Effector CD8-positive, alpha-beta T cell (primary cell): ENCODE results near the gene TCERG1L.
"Not testable (repeated sequence)": the region's sequence is repeated elsewhere in the genome, so short reads cannot be mapped to it uniquely, and the experiment has no call there.

Experiments used
- DNase-seq: peaks from one replicate; lab custom pipeline; 2025; lab: John Stamatoyannopoulos, UW

TCERG1L gene

GRCh38 chr10:131100418-131101410 is 210.8 kb downstream of the TCERG1L start:
- DNase-seq, result not testable (repeated sequence)

- no peak for DNase-seq
These were observed 212.3 kb downstream of the TCERG1L start for GRCh38 chr10:131099028-131099726.

GRCh38 chr10:131098416-131098952 is 213.0 kb downstream of the TCERG1L start:
- DNase-seq, result no peak

- no peak for DNase-seq
These were observed 215.5 kb downstream of the TCERG1L start for GRCh38 chr10:131096031-131096430.

- DNase-seq, result no peak
These were observed 216.3 kb downstream of the TCERG1L start for GRCh38 chr10:131095313-131095580.

- no peak for DNase-seq
These were observed 216.8 kb downstream of the TCERG1L start for GRCh38 chr10:131094527-131095312.

GRCh38 chr10:131093795-131094366 is 217.6 kb downstream of the TCERG1L start:
- DNase-seq, result no peak

GRCh38 chr10:131093346-131093745 is 218.2 kb downstream of the TCERG1L start:
- DNase-seq, result no peak

- DNase-seq, result no peak
These were observed 218.6 kb downstream of the TCERG1L start for GRCh38 chr10:131092876-131093275.

- no peak for DNase-seq
These were observed 219.1 kb downstream of the TCERG1L start for GRCh38 chr10:131092386-131092785.

- DNase-seq, result no peak
These were observed 219.8 kb downstream of the TCERG1L start for GRCh38 chr10:131091682-131092081.

- DNase-seq, result no peak
These were observed 220.5 kb downstream of the TCERG1L start for GRCh38 chr10:131090761-131091661.

- DNase-seq, result no peak
These were observed 221.7 kb downstream of the TCERG1L start for GRCh38 chr10:131089861-131090260.

GRCh38 chr10:131089150-131089549 is 222.4 kb downstream of the TCERG1L start:
- DNase-seq, result no peak

- DNase-seq, result no peak
These were observed 222.9 kb downstream of the TCERG1L start for GRCh38 chr10:131088619-131089018.

GRCh38 chr10:131087464-131088215 is 223.9 kb downstream of the TCERG1L start:
- DNase-seq, result no peak

- DNase-seq, result no peak
These were observed 225.0 kb downstream of the TCERG1L start for GRCh38 chr10:131086511-131086910.

- DNase-seq, result no peak
These were observed 225.4 kb downstream of the TCERG1L start for GRCh38 chr10:131086094-131086493.

- DNase-seq, result no peak
These were observed 226.2 kb downstream of the TCERG1L start for GRCh38 chr10:131085091-131085860.
